SK-N-SH treated with all-trans-retinoic acid at 6 μM for 48 hours (cell line): Measurements from ENCODE around the gene ARHGAP15.

Experiments
- ATAC-seq: fragments of 200-7000 bp; cut with Tn5 transposase; 3 replicates; pipeline ENCODE4 v1.9.1; 2020; ENCODE audit warnings: mild to moderate bottlenecking, moderate library complexity
- ARNTL ChIP-seq: fragments of 450-650 bp; formaldehyde crosslinking; IDR thresholded peaks from 2 replicates; pipeline ENCODE4 v1.5.0; 2020; ENCODE audit warnings: low read depth, mild to moderate bottlenecking, moderate library complexity, borderline replicate concordance
- BACH2 ChIP-seq: fragments of 250-450 bp; sonication (Bioruptor Pico); IDR thresholded peaks from 2 replicates; pipeline ENCODE4 v1.9.0; 2021; ENCODE audit warnings: mild to moderate bottlenecking, borderline replicate concordance
- CREB5 ChIP-seq: fragments of 250-450 bp; sonication (Bioruptor Pico); IDR thresholded peaks from 2 replicates; pipeline ENCODE4 v1.5.1; 2020; ENCODE audit warnings: low read depth, mild to moderate bottlenecking, moderate library complexity
- CSDC2 ChIP-seq: fragments of 250-450 bp; sonication (Bioruptor Pico); IDR thresholded peaks from 2 replicates; pipeline ENCODE4 v1.5.0; 2020; ENCODE audit warnings: mild to moderate bottlenecking, moderate library complexity
- CSRNP3 ChIP-seq: fragments of 250-450 bp; sonication (Bioruptor Pico); IDR thresholded peaks from 2 replicates; pipeline ENCODE4 v1.5.1; 2021; ENCODE audit warnings: mild to moderate bottlenecking, moderate library complexity
- ESRRG ChIP-seq: fragments of 250-450 bp; sonication (Bioruptor Pico); IDR thresholded peaks from 2 replicates; pipeline ENCODE4 v1.6.1; 2021; ENCODE audit warnings: mild to moderate bottlenecking
- GLIS3 ChIP-seq: fragments of 250-450 bp; sonication (Bioruptor Pico); IDR thresholded peaks from 2 replicates; pipeline ENCODE4 v1.5.0; 2020; ENCODE audit warnings: mild to moderate bottlenecking, moderate library complexity
- ISL1 ChIP-seq: fragments of 250-450 bp; sonication (Bioruptor Pico); IDR thresholded peaks from 2 replicates; pipeline ENCODE4 v2.1.2; 2022; ENCODE audit warnings: mild to moderate bottlenecking, moderate library complexity
- OSR1 ChIP-seq: fragments of 250-450 bp; sonication (Bioruptor Pico); IDR thresholded peaks from 2 replicates; pipeline ENCODE4 v1.8.0; 2022; ENCODE audit warnings: moderate library complexity, mild to moderate bottlenecking, inconsistent platforms
- PATZ1 ChIP-seq: fragments of 250-450 bp; sonication (Bioruptor Pico); IDR thresholded peaks from 2 replicates; pipeline ENCODE4 v1.8.0; 2020; ENCODE audit warnings: mild to moderate bottlenecking, moderate library complexity, borderline replicate concordance
- RARB ChIP-seq: fragments of 250-450 bp; sonication (Bioruptor Pico); IDR thresholded peaks from 2 replicates; pipeline ENCODE4 v1.8.0; 2021; ENCODE audit warnings: mild to moderate bottlenecking, moderate library complexity
- SNAI2 ChIP-seq: fragments of 250-450 bp; sonication (Bioruptor Pico); IDR thresholded peaks from 2 replicates; pipeline ENCODE4 v1.5.0; 2020; ENCODE audit warnings: mild to moderate bottlenecking, moderate library complexity
- TCF4 ChIP-seq: fragments of 250-450 bp; sonication (Bioruptor Pico); IDR thresholded peaks from 2 replicates; pipeline ENCODE4 v1.8.0; 2021; ENCODE audit warnings: mild to moderate bottlenecking, moderate library complexity, borderline replicate concordance
- TOX ChIP-seq: fragments of 250-450 bp; sonication (Bioruptor Pico); IDR thresholded peaks from 2 replicates; pipeline ENCODE4 v1.8.0; 2021; ENCODE audit warnings: mild to moderate bottlenecking, moderate library complexity, borderline replicate concordance
- ZC3H10 ChIP-seq: fragments of 250-450 bp; sonication (Bioruptor Pico); IDR thresholded peaks from 2 replicates; pipeline ENCODE4 v1.5.1; 2021; ENCODE audit warnings: mild to moderate bottlenecking, moderate library complexity
- ZFP3 ChIP-seq: fragments of 250-450 bp; sonication (Bioruptor Pico); IDR thresholded peaks from 2 replicates; pipeline ENCODE4 v1.5.0; 2020; ENCODE audit warnings: mild to moderate bottlenecking, moderate library complexity
- ZFP30 ChIP-seq: fragments of 450-650 bp; formaldehyde crosslinking; IDR thresholded peaks from 2 replicates; pipeline ENCODE4 v1.5.0; 2022; ENCODE audit warnings: mild to moderate bottlenecking, moderate library complexity
- ZNF565 ChIP-seq: fragments of 450-650 bp; formaldehyde crosslinking; conservative IDR thresholded peaks from 2 replicates; pipeline ENCODE4 v1.5.0; 2020; ENCODE audit warnings: low read depth, mild to moderate bottlenecking, moderate library complexity
- ZNF70 ChIP-seq: fragments of 450-650 bp; formaldehyde crosslinking; IDR thresholded peaks from 2 replicates; pipeline ENCODE4 v1.5.0; 2020; ENCODE audit warnings: mild to moderate bottlenecking, moderate library complexity
- ZNF8 ChIP-seq: fragments of 450-650 bp; formaldehyde crosslinking; IDR thresholded peaks from 2 replicates; pipeline ENCODE4 v1.5.0; 2020; ENCODE audit warnings: mild to moderate bottlenecking, moderate library complexity

The ARHGAP15 gene

GRCh38 chr2:143139835-143140393, 10.7 kb downstream of the ARHGAP15 start:
- TF ChIP-seq CSDC2 (CRISPR knock-in tag) (no peak), GLIS3 (CRISPR knock-in tag) (no peak)
- ATAC-seq = no peak

- TF ChIP-seq CSRNP3 (CRISPR knock-in tag) (no peak), PATZ1 (CRISPR knock-in tag) (no peak), TCF4 (CRISPR knock-in tag) (no peak), RARB (CRISPR knock-in tag) (no peak), TOX (CRISPR knock-in tag) (no peak), ZC3H10 (CRISPR knock-in tag) (no peak), ZNF565 (CRISPR knock-in tag) (no peak), CREB5 (CRISPR knock-in tag) (no peak), ESRRG (CRISPR knock-in tag) (no peak), ZFP30 (CRISPR knock-in tag) (no peak), SNAI2 (no peak), ISL1 (CRISPR knock-in tag) (no peak), GLIS3 (CRISPR knock-in tag) (no peak), BACH2 (CRISPR knock-in tag) (no peak), ARNTL (no peak)
- ATAC-seq = no peak
These were observed 11.8 kb downstream of the ARHGAP15 start for GRCh38 chr2:143140864-143141661.

GRCh38 chr2:143142598-143142997, 13.4 kb downstream of the ARHGAP15 start:
- no peak for ATAC-seq
- no peak for TF ChIP-seq CREB5 (CRISPR knock-in tag)
- no peak for TF ChIP-seq ISL1 (CRISPR knock-in tag)
- no peak for TF ChIP-seq CSDC2 (CRISPR knock-in tag)
- TF ChIP-seq BACH2 (CRISPR knock-in tag) = no peak
- TF ChIP-seq SNAI2 = no peak
- TF ChIP-seq TCF4 (CRISPR knock-in tag) = no peak
- TF ChIP-seq ZNF565 (CRISPR knock-in tag) = no peak
- TF ChIP-seq OSR1 (CRISPR knock-in tag) = no peak
- TF ChIP-seq ZFP3 (CRISPR knock-in tag) = no peak
- TF ChIP-seq RARB (CRISPR knock-in tag) = no peak
- TF ChIP-seq ZNF8 (CRISPR knock-in tag) = no peak
- no peak for TF ChIP-seq ZFP30 (CRISPR knock-in tag)
- TF ChIP-seq ZNF70 = no peak
- no peak for TF ChIP-seq TOX (CRISPR knock-in tag)
- no peak for TF ChIP-seq GLIS3 (CRISPR knock-in tag)
- TF ChIP-seq ZC3H10 (CRISPR knock-in tag) = no peak
- TF ChIP-seq CSRNP3 (CRISPR knock-in tag) = no peak
